GM12873 (cell line): ENCODE measurements around the gene ROBO1.

Experiments
- CTCF ChIP-seq: IDR thresholded peaks from 2 replicates; pipeline ENCODE4 v1.5.1; 2012; ENCODE audit warnings: low read depth, mild to moderate bottlenecking, moderate library complexity, low read length, control low read depth; ENCODE audit not compliant: insufficient read depth; ENCODE audit errors: missing control alignments

ROBO1 gene

GRCh38 chr3:78642226-78643035 is 1125.4 kb downstream of the ROBO1 start:
- TF ChIP-seq CTCF = no peak

- TF ChIP-seq CTCF = no peak
Measured at GRCh38 chr3:78641703-78642102, 1126.1 kb downstream of the ROBO1 start.

GRCh38 chr3:78634316-78634715 is 1133.5 kb downstream of the ROBO1 start:
- TF ChIP-seq CTCF = no peak

- TF ChIP-seq CTCF = no peak
Measured at GRCh38 chr3:78633626-78634025, 1134.2 kb downstream of the ROBO1 start.

GRCh38 chr3:78632925-78633553 is 1134.8 kb downstream of the ROBO1 start:
- no peak for TF ChIP-seq CTCF

- TF ChIP-seq CTCF = no peak
Measured at GRCh38 chr3:78629544-78629943, 1138.3 kb downstream of the ROBO1 start.

GRCh38 chr3:78621061-78621716 is 1146.6 kb downstream of the ROBO1 start:
- no peak for TF ChIP-seq CTCF
